Fibroblast of the aortic adventitia (primary cell): Measurements from ENCODE around the gene ZMYND19. TPM values are rescaled to one million over a fixed set of nuclear protein-coding genes. Genes with fewer than 3 reads are reported as not detected.
"Not testable (repeated sequence)": the region's sequence is repeated elsewhere in the genome, so short reads cannot be mapped to it uniquely, and the experiment has no call there.

ENCODE experiments used
- DNase-seq: peaks from one replicate; pipeline ENCODE4 v3.0.0-alpha.2; 2010; ENCODE audit warnings: low read depth
- H3K4me3 ChIP-seq: 2 replicates; pipeline ENCODE4 v1.5.1; 2011; ENCODE audit warnings: low read depth, mild to moderate bottlenecking, control low read depth, low read length, moderate library complexity
- total RNA-seq: library from RNA; depleted of rRNA; stranded (reverse); fragments of >200 nt; gene quantifications from 2 replicates; pipeline ENCODE4 v1.2.3, GENCODE V29; 2012; ENCODE audit warnings: low replicate concordance
- TF ChIP-seq, protein P1 (sequence below): IDR thresholded peaks from 2 replicates; pipeline ENCODE4 v1.5.1; 2011; ENCODE audit warnings: mild to moderate bottlenecking, low read length, control low read depth, inconsistent platforms; ENCODE audit not compliant: insufficient read depth

The ZMYND19 gene
- total RNA-seq, 1 donor, result 15.5 TPM

DNA sequence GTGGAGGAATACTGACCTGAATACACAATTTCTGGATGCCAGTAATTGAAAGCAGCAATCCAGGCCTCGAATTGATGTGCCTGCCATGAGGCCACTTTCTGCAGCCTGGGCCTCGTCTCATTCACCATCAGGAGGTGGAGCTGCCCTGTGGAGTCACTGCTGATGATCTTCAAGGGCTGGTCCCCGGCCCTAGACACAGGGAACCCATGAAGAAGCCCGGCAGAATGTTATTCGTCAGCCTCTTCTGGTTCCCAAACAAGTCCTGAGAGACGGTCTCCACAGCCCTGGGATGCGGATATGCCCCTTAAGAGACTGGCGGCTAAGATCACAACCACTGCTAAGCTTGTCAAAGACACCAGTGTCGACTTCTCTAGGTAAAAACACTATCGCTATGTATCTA lies 16.1 kb downstream of the ZMYND19 start:
- DNase-seq, result no peak
- TF ChIP-seq, protein P1, sequence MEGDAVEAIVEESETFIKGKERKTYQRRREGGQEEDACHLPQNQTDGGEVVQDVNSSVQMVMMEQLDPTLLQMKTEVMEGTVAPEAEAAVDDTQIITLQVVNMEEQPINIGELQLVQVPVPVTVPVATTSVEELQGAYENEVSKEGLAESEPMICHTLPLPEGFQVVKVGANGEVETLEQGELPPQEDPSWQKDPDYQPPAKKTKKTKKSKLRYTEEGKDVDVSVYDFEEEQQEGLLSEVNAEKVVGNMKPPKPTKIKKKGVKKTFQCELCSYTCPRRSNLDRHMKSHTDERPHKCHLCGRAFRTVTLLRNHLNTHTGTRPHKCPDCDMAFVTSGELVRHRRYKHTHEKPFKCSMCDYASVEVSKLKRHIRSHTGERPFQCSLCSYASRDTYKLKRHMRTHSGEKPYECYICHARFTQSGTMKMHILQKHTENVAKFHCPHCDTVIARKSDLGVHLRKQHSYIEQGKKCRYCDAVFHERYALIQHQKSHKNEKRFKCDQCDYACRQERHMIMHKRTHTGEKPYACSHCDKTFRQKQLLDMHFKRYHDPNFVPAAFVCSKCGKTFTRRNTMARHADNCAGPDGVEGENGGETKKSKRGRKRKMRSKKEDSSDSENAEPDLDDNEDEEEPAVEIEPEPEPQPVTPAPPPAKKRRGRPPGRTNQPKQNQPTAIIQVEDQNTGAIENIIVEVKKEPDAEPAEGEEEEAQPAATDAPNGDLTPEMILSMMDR, result no peak
- H3K4me3 ChIP-seq, result no peak overlapping the region

GRCh38 chr9:137570566-137570965 lies 19.7 kb downstream of the ZMYND19 start:
- TF ChIP-seq, protein P1, result no peak
- no peak for DNase-seq
- H3K4me3 ChIP-seq, result no peak overlapping the region

- no peak overlapping the region for H3K4me3 ChIP-seq
- TF ChIP-seq, protein P1, result no peak
- no peak for DNase-seq
Observed at GRCh38 chr9:137569609-137570203, 20.6 kb downstream of the ZMYND19 start.

- H3K4me3 ChIP-seq, DNase-seq: not testable (repeated sequence)
Observed at GRCh38 chr9:137568445-137568844, 21.9 kb downstream of the ZMYND19 start.

DNA sequence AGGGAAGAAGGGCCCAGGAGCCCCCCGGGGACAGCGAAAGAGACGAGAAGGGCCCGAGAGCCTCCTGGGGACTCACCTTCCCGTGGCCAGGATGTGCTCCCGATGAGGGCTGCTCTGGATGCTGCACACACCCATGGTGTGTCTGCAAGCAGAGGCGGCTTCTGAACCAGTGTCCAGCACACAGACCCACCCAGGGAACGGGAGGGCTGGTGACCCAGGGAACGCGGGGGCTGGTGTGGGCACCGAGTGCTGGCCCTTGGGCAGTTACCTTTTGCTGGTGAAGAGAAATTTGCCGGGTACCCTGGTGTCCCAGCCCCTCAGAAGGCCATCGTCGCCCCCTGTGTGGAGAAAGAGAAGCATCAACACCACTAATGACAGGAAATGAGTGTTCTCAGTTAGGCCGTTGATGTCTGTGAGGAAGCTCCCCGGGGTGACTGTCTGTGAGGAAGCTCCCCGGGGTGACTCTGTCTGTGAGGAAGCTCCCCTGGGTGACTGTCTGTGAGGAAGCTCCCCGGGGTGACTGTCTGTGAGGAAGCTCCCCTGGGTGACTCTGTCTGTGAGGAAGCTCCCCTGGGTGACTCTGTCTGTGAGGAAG lies 25.4 kb downstream of the ZMYND19 start:
- TF ChIP-seq, protein P1, result no peak
- no peak overlapping the region for H3K4me3 ChIP-seq
- no peak for DNase-seq

DNA sequence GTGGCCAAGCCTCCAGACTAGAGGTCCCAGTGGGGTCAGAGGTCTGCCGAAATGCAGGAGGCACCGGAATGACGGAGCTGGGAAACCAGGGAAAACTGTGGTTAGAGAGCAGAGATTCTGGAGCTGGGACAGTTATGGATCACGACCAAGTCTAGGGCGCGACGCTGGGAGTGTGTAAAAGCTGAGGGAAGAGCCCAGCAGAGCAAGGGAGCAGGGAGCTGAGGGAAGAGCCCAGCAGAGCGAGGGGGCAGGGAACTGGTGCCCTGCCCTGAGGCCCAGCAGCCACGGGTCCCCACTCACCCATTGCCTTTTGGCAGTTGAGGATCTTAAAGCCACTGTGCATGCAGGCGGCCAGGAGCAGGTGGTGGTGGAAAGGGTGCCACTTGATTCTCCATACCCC lies 26.2 kb downstream of the ZMYND19 start:
- no peak overlapping the region for H3K4me3 ChIP-seq
- no peak for DNase-seq
- TF ChIP-seq, protein P1, result no peak

DNA sequence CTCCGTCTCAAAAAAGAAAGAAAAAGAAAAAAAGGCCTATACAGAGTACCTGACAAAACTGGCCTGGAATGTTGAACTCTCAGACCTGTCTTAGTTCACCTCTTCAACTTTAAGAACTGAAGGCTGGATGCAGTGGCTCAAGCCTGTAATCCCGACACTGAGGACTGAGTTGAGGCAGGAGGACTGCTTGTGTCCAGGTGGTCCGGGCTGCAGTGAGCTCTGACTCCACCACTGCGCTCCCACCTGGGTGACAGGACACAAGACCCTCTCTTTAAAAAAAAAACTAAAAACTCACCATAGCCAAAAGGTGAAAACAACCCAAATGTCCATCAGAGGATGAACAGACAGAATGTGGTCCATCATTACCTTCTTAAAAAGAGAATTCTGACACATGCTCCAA lies 32.2 kb downstream of the ZMYND19 start:
- DNase-seq, result no peak
- H3K4me3 ChIP-seq, result no peak overlapping the region
- TF ChIP-seq, protein P1, result no peak
